ENCODE data around the gene SIGLEC8. TPM values are rescaled to one million over a fixed set of nuclear protein-coding genes. Genes with fewer than 3 reads are reported as not detected.

The SIGLEC8 gene
- total and polyA plus RNA-seq, 12 donors, result 0.13 to 0.95 (median 0.19) TPM; not detected in 8

GRCh38 chr19:51489113-51489512 is 30.9 kb upstream of the SIGLEC8 start:
- Histone ChIP-seq H3K36me3 (no peaks in the 10 kb centered on the region), H3K27ac (no peak overlapping the region), H3K9me3 (no peaks in the 10 kb centered on the region), H3K4me3 (no peak overlapping the region), H3K4me1 (peaks cover 0 to 8% (median 0%) of the 10 kb centered on the region in 9 donors), H3K27me3 (peaks cover 0 to 43% (median 7%) of the 10 kb centered on the region in 7 donors)
- TF ChIP-seq CTCF (IDR thresholded peaks at IDR 0.05), result no peak
- DNase-seq (no peak), ATAC-seq (no peak)
- WGBS, 2 donors, result 46 to 59% methylated on average over 2 of the region's 2 CpGs
- intact Hi-C loops (cut with DNase I), result no loop called here

GRCh38 chr19:51488491-51488890 is 30.2 kb upstream of the SIGLEC8 start:
- 63 to 68% methylated on average over 3 of the region's 3 CpGs for WGBS, 2 donors
- Histone ChIP-seq H3K4me3 (no peak overlapping the region), H3K9me3 (no peaks in the 10 kb centered on the region), H3K27ac (no peak overlapping the region), H3K4me1 (peaks cover 0 to 4% (median 0%) of the 10 kb centered on the region in 9 donors), H3K27me3 (peaks cover 0 to 46% (median 11%) of the 10 kb centered on the region in 7 donors), H3K36me3 (no peaks in the 10 kb centered on the region)
- no peak for DNase-seq
- ATAC-seq, result no peak
- intact Hi-C loops (cut with DNase I), result no loop called here
- no peak for TF ChIP-seq CTCF (IDR thresholded peaks at IDR 0.05)

DNA sequence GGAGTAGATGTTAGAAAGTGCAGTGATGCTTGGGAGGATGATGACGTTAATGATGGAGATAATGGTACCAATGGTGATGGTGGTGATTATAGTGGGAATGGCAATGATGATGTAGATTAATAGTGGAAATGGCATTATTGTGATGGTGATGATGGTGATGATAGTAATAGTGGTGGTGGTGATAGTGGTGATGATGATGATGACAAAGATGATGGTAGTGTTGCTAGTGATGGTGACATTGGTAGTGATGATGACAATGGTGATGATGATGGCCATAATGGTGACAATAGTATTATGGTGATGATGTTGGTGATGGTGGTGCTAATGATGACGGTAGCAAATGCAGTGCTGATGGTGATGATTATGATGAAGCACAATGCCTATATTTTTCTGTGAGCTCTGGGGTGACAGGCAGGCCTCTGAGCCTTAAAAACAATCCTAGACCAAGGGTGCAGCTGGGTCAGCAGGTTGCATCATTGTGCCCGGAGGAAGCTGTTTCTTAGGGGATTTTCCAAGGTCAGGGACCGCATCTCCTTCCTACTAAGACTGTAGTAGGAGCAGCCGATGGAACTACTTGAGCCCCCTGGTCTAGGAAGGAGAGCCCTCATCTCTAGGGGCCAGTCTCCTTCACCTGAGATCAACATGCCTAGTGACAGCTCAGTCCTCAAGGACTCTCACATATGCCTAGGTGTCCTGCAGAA is 27.9 kb upstream of the SIGLEC8 start:
- Histone ChIP-seq H3K36me3 (no peaks in the 10 kb centered on the region), H3K4me3 (no peak overlapping the region), H3K27me3 (peaks cover 0 to 56% (median 27%) of the 10 kb centered on the region in 7 donors), H3K4me1 (no peaks in the 10 kb centered on the region), H3K27ac (no peak overlapping the region), H3K9me3 (no peaks in the 10 kb centered on the region)
- no peak for DNase-seq
- WGBS, 2 donors, result 77 to 83% methylated on average over 5 of the region's 5 CpGs
- intact Hi-C loops (cut with DNase I), result no loop called here
- TF ChIP-seq CTCF (IDR thresholded peaks at IDR 0.05), result no peak
- ATAC-seq, result no peak

DNA sequence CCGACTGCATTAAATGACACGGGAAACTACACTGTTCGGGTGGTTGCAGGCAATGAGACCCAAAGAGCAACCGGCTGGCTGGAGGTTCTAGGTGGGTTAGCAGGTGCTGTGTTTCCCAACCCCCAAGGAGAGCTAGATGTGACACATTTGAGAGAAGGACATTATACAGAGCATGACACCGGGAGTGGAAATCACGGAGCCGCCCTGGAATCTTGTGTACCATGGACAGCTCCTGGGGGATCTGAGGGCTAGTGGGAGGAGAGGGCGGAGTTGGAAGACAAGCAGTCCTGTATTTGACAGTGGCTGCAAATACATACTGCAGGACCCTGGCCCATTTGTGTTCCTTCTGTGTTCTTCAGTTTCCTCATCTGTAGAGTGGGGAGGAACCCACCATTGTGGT is 22.3 kb upstream of the SIGLEC8 start:
- intact Hi-C loops (cut with DNase I), result no loop called here
- DNase-seq, result no peak
- 33 to 42% methylated on average over 8 of the region's 8 CpGs for WGBS, 2 donors

More for the DNA sequence above, 22.3 kb upstream of the SIGLEC8 start:
- Histone ChIP-seq H3K36me3 (no peaks in the 10 kb centered on the region), H3K9me3 (peaks cover 0 to 6% (median 0%) of the 10 kb centered on the region in 11 donors), H3K4me3 (no peak overlapping the region), H3K27me3 (peaks cover 0 to 57% (median 48%) of the 10 kb centered on the region in 7 donors), H3K27ac (no peak overlapping the region), H3K4me1 (no peaks in the 10 kb centered on the region)
- TF ChIP-seq CTCF (IDR thresholded peaks at IDR 0.05), result no peak
- no peak for ATAC-seq

Data from heart right ventricle (tissue), 16 donors.